Large intestine (tissue), 3 donors: ENCODE measurements around the gene HECW1. TPM values are rescaled to one million over a fixed set of nuclear protein-coding genes. Genes with fewer than 3 reads are reported as not detected.

Experiments used
- DNase-seq, 2 donors: peaks; one replicate each; pipeline versions ENCODE4 v3.0.0 to v3.0.0-alpha.2; 2013
- H3K27ac ChIP-seq: one replicate; pipeline ENCODE4 v1.5.1; 2013; ENCODE audit warnings: low read length
- H3K27me3 ChIP-seq: 2 replicates; pipeline ENCODE4 v1.6.1; 2013; ENCODE audit warnings: low read length; ENCODE audit not compliant: control insufficient read depth, insufficient read depth
- H3K36me3 ChIP-seq: 2 replicates; pipeline ENCODE4 v1.6.1; 2013; ENCODE audit warnings: low read length; ENCODE audit not compliant: control insufficient read depth, insufficient read depth
- H3K4me1 ChIP-seq: one replicate; pipeline ENCODE4 v1.6.1; 2013; ENCODE audit warnings: low read length; ENCODE audit not compliant: control insufficient read depth, insufficient read depth
- H3K4me3 ChIP-seq: one replicate; pipeline ENCODE4 v1.5.1; 2013; ENCODE audit warnings: low read length
- H3K9me3 ChIP-seq: one replicate; pipeline ENCODE4 v1.6.1; 2013; ENCODE audit warnings: mild to moderate bottlenecking, low read depth, low read length, moderate library complexity; ENCODE audit not compliant: control insufficient read depth
- WGBS: methylation state at CpG from one replicate; pipeline ENCODE4 v1.1.5; 2013; ENCODE audit warnings: low lambda C conversion rate; ENCODE audit not compliant: insufficient coverage; 5-methylcytosine and 5-hydroxymethylcytosine counted together
- polyA plus RNA-seq: library from polyadenylated mRNA; unstranded; fragments of 120-200 nt; gene quantifications from one replicate; pipeline ENCODE4 v1.2.1, GENCODE V29; 2013

The HECW1 gene
- polyA plus RNA-seq, 1 donor = 0.36 TPM

DNA sequence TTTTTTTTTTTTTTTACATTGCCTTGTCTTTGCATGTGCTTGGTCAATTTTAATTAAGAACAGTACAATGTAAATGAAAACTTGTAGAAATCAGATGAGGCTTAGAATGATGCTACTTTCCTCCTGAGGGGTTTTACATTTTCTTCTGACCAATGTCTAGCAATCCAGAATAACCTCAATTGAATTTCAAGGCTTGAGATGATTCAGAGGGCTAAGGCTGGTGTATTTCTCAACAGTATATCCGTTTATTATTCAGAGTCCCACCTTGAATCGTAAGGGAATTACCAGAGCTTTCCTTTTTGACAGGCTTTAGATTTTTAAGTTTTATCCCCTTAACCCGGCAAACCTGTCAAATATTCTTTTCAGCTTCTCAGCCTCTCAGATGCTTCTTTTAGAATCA, 239.2 kb downstream of the HECW1 start:
- 83% methylated on average over 2 of the region's 3 CpGs for WGBS
- Histone ChIP-seq H3K27me3 (no peaks in the 10 kb centered on the region), H3K36me3 (no peaks in the 10 kb centered on the region), H3K4me1 (no peaks in the 10 kb centered on the region), H3K9me3 (no peaks in the 10 kb centered on the region), H3K27ac (no peak overlapping the region), H3K4me3 (no peak overlapping the region)
- no peak for DNase-seq

DNA sequence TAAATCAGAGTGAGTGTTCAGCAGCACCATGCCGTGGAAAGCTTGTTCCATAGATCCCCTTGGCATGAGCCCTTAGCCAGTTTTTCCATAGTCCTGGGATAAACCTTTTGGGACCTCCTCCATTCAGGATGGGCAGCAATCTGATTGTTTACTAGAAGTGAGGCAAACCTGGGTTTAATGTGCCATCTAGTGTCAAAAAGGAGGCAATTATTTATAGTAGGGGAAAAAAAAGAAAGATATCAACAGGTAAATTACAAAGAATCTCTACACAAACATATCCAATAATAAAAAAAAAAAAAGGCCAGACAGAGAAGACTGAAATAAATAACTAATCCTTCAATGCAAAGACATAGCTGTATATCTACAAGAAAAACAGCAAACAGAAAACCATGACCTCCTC, 241.5 kb downstream of the HECW1 start:
- no peaks in the 10 kb centered on the region for H3K4me1 ChIP-seq
- WGBS = no CpG with 5 or more reads among the region's 1 CpG
- H3K27me3 ChIP-seq = no peaks in the 10 kb centered on the region
- H3K4me3 ChIP-seq = no peak overlapping the region
- no peaks in the 10 kb centered on the region for H3K9me3 ChIP-seq
- H3K36me3 ChIP-seq = no peaks in the 10 kb centered on the region
- no peak for DNase-seq
- no peak overlapping the region for H3K27ac ChIP-seq

DNA sequence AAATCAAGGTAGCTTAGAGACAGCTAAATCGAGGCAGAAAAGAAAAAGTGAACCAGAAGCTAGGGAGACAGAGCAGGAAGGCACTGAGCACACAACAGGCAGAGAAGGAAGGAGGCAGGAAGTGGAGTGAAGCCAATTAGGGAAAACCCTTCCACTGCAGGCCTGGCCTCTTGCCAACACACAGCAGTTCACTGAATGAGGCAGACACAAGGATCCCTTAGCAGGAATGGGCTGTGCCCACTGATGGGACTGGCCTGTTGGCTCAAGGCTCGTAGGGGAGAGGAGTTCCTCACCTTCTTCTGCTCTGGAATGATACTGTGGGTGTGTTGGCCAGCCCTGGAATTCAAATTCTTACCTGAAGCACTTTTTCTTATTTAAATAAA, 250.2 kb downstream of the HECW1 start:
- peak; percentile 13 to 14 for DNase-seq

DNA sequence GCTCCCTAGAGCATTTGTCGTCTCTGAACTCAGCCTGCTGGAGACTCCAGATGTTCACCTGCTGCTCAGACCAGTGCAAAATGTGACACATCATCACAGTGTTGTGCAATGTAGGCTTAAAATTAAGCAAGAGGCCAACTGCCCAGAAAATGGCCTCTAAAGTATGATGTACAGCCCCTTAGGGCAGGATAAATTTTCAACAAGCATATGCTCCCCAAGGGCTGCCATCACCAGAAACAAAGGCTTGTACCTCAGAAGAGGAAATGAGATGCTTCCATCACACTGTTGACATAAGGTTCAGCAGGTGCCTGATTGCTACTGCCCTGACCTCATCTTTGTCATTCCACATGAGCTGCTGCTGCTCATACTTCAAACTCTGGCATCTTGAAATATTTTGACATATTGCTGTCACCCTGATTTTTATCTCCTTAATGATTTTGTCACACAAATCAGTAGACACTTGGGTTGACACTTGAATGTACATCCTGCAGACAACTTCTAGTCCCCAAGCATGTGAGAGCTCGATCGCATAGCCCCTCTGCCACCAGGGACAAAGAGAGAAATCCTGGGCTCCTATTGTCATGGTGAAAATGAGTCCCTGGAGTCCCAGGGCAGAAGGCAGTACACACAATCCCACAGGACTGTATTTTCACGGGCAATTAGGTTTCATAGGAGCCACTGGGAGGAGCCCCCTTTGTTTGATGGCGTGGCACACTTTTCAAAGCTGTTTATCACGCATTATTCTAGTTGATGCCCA, 250.8 kb downstream of the HECW1 start:
- no peak overlapping the region for H3K27ac ChIP-seq

More for the DNA sequence above, 250.2 kb downstream of the HECW1 start:
- H3K27ac ChIP-seq = no peak overlapping the region
- no peaks in the 10 kb centered on the region for H3K36me3 ChIP-seq
- no peaks in the 10 kb centered on the region for H3K27me3 ChIP-seq
- WGBS = no CpG with 5 or more reads among the region's 2 CpGs
- H3K4me1 ChIP-seq = no peaks in the 10 kb centered on the region
- H3K9me3 ChIP-seq = no peaks in the 10 kb centered on the region
- H3K4me3 ChIP-seq = no peak overlapping the region

DNA sequence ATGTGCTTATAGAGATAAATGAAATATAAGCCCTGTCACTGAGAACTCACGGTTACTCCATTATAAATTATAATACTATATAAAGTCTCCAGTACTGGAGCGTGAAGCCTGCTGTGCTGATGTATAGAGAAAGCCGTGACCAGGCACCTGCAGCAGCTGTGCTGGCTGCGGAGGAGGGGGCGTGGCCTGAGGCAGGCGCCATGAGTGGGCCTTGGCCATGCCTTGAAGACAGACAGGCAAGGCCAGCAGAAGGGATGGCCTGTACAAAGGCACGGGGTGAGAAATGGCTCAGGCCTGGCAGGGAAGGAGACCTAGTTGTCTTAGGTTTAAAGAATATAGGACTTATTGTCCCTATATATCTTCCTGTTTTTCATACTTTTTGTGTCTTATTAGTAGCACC, 251.9 kb downstream of the HECW1 start:
- Histone ChIP-seq H3K36me3 (no peaks in the 10 kb centered on the region), H3K4me3 (no peak overlapping the region), H3K4me1 (no peaks in the 10 kb centered on the region), H3K9me3 (no peaks in the 10 kb centered on the region), H3K27ac (no peak overlapping the region), H3K27me3 (peaks cover 2% of the 10 kb centered on the region)
- DNase-seq = no peak
- no CpG with 5 or more reads among the region's 7 CpGs for WGBS

More for the DNA sequence above, 250.8 kb downstream of the HECW1 start:
- WGBS = no CpG with 5 or more reads among the region's 6 CpGs
- Histone ChIP-seq H3K4me3 (no peak overlapping the region), H3K9me3 (no peaks in the 10 kb centered on the region), H3K36me3 (no peaks in the 10 kb centered on the region), H3K4me1 (no peaks in the 10 kb centered on the region), H3K27me3 (peaks cover under 1% of the 10 kb centered on the region)
- no peak for DNase-seq

DNA sequence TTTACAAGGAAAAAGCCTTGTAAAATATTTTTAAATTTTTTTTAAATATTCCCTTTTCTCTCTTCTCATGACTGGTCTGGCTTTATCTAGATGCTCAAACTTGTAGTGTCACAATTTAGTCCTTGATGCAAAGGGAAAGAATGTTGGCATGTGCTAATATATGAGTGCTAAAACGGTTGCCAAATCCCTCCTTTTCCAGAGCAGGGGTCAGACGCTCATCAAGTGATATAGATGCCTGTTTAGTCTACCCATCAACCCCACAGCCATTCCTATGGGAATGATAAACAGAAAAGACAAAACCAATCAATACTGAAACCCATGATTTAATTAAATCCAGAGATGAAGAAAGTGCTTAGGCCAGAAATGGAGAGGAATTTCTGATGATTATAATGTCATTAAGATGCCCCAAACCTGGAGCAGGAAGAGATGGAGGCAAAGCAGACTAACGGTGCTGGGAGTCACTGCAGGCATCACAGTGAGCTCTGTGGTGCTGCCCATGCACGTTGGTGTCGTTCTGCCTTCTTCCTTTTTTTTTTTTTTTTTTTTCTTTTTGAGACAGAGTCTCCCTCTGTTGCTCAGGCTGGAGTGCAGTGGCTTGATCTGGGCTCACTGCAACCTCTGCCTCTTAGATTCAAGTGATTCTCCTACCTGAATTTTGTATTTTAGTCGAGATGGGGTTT, 260.4 kb downstream of the HECW1 start:
- 20% methylated on average over 2 of the region's 6 CpGs for WGBS
- Histone ChIP-seq H3K36me3 (no peaks in the 10 kb centered on the region), H3K27me3 (peaks cover 2% of the 10 kb centered on the region), H3K4me3 (no peak overlapping the region), H3K9me3 (no peaks in the 10 kb centered on the region), H3K4me1 (no peaks in the 10 kb centered on the region), H3K27ac (no peak overlapping the region)
- DNase-seq = no peak

DNA sequence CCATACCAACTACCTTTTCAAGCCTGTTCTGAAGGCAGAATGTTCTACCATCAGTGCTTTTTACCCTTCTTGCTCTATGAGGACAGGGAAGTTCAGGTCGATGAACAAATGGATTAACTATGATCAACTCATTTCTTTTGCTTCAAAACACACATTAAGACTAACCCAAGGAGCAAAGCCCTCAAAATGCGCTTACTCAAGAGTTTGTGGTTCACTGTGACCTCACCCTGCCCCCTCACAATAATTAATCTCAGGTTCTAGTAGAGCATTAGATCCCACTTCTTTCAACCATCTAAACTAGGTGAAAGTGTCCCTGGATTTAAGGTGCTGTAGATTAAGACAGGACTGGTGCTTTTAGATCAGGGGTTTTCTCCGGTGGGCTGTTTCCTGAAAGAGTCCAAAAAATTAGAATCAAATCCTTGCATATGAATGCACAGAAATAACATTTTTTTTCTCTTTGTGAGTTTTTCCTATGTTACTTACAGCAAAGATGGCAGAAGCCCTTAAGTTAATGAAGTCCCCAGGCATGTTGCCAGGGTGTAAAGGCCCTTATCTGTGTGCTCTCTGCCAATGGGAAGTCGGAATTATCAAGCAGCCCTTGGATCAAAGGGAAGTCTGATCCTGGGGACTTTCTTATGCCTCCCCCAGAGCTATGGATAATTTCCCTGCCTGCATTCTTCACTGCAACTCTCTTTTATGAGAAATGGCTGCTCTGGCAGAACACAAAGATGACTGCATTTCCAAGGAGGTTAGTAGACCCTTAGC, 264.9 kb downstream of the HECW1 start:
- no peaks in the 10 kb centered on the region for H3K27me3 ChIP-seq
- H3K4me1 ChIP-seq = no peaks in the 10 kb centered on the region
- WGBS = 60% methylated on average over 1 of the region's 4 CpGs
- DNase-seq = no peak
- H3K9me3 ChIP-seq = no peaks in the 10 kb centered on the region
- H3K27ac ChIP-seq = no peak overlapping the region
- H3K4me3 ChIP-seq = no peak overlapping the region
- H3K36me3 ChIP-seq = no peaks in the 10 kb centered on the region

DNA sequence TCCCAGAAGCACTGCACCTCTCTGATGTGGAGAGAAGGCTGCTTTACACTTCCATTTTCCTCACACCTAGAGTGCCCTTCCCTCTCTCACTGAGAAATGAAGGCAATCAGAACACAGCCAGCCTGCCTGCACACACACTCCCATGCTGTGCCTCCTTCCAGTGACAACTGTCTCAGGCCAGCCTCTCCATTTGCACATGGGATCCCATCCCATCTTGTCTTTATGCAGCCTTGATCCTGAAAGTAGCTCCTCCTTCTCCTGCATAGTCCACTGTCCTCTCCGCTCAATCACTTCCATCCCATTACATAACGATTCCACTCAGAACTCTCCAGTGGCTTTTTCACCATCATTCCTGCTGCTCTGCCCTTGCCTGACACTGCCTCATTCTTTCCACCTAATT, 266.8 kb downstream of the HECW1 start:
- Histone ChIP-seq H3K4me3 (no peak overlapping the region), H3K4me1 (no peaks in the 10 kb centered on the region), H3K9me3 (no peaks in the 10 kb centered on the region), H3K27me3 (no peaks in the 10 kb centered on the region), H3K27ac (no peak overlapping the region), H3K36me3 (no peaks in the 10 kb centered on the region)
- DNase-seq = no peak
- WGBS = 100% methylated on average over 2 of the region's 2 CpGs

DNA sequence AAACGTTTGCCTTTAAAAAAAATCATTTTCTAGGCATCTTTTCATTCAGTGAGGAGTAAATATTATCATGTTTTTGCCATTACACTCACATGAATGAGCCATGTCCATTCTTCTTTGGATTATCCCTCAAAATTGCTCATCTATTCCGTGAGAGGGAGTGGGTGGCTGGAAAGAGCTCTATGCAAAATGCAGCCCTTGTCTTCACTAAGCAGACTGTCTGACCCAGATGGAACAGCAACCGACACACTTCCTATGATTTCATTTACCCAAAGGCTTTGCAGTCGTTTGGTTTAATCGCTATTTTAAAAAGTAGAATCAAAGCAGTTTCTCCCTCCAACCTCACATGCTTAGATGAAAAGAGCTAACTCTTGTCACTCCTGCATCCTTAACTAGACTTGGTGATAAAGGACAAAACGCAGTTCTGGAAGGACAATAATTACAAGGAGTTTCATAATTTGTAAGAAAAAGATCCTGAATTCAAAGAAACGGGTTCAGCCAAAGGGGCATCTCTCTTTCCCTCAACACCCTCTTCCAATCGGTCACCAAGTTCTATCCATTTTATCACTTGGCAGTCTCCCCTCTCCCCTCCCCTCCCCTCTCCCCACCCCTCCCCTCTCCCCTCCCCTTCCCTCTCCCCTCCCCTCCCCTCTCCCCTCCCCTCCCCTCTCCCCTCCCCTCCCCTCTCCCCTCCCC, 272.3 kb downstream of the HECW1 start:
- H3K4me1 ChIP-seq = no peaks in the 10 kb centered on the region
- DNase-seq = no peak
- no peaks in the 10 kb centered on the region for H3K9me3 ChIP-seq
- H3K27me3 ChIP-seq = no peaks in the 10 kb centered on the region
- H3K27ac ChIP-seq = no peak overlapping the region
- no peak overlapping the region for H3K4me3 ChIP-seq
- H3K36me3 ChIP-seq = no peaks in the 10 kb centered on the region
- WGBS = 68% methylated on average over 4 of the region's 8 CpGs

DNA sequence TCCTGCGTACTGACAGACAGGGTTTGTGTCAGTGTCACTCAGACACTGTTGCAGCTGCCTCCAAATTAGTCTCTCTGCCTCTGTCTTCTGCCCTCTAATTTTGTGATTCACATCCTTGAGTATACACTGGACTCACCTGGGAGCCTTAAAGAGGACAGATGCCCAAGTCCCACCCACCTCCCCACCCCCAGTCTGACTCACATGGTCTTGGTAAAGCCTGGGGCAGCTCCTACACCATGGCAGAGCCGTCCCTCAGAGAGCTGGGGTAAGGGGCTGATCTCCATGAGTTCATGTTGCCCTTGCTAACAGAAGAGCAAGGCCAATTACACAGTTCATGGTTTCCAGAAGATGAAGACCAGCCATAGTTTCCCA, 272.8 kb downstream of the HECW1 start:
- DNase-seq = no peak
- Histone ChIP-seq H3K4me1 (no peaks in the 10 kb centered on the region), H3K27me3 (no peaks in the 10 kb centered on the region), H3K27ac (no peak overlapping the region), H3K9me3 (no peaks in the 10 kb centered on the region), H3K4me3 (no peak overlapping the region), H3K36me3 (no peaks in the 10 kb centered on the region)
- whole genome bisulfite sequencing = no CpG with 5 or more reads among the region's 2 CpGs
